OCI-LY3 (cell line): ENCODE results near the gene METTL3.

Experiments
- CTCF ChIP-seq: fragments of 200-600, 300-600 bp; sonication (generic); IDR thresholded peaks from 2 replicates; pipeline ENCODE4 v1.5.1; 2014; ENCODE audit warnings: antibody characterized with exemption, low read length, low read depth
- EZH2phosphoT487 ChIP-seq: fragments of 200-600 bp; shearing (Covaris generic); IDR thresholded peaks from 2 replicates; pipeline ENCODE4 v1.6.1; 2018; ENCODE audit warnings: antibody characterized with exemption, mixed run types, low read depth

GRCh38 chr14:21528381-21529348 lies 17.5 kb upstream of the METTL3 start:
- TF ChIP-seq CTCF, result no peak
- TF ChIP-seq EZH2phosphoT487, result no peak
